Kidney (tissue), 14 donors: ENCODE measurements around the gene MUC20. TPM values are rescaled to one million over a fixed set of nuclear protein-coding genes. Genes with fewer than 3 reads are reported as not detected.
A peak's percentile ranks its signal among the peaks of the same experiment; 100 is the strongest.

Experiments used
- DNase-seq, 5 donors: peaks; one replicate each; pipeline ENCODE4 v3.0.0-alpha.2; 2013 to 2020
- FAIRE-seq: peaks from 2 replicates; lab custom pipeline; 2012; peaks lifted over from hg19 to GRCh38; lab: Jason Lieb, UNC
- H3K27ac ChIP-seq, 2 donors: one replicate each; pipeline ENCODE4 v1.7.0; 2013; ENCODE audit warnings: low read depth in 2 of 2, low read length in 2 of 2, inconsistent platforms in 1 of 2
- H3K27me3 ChIP-seq: one replicate; pipeline ENCODE4 v1.7.1; 2013; ENCODE audit warnings: low read length, inconsistent platforms; ENCODE audit not compliant: control insufficient read depth, insufficient read depth
- H3K36me3 ChIP-seq, 3 donors: one replicate each; pipeline versions ENCODE4 v1.7.0 to v1.7.1; 2013; ENCODE audit warnings: low read length in 3 of 3, control low read depth in 1 of 3, inconsistent platforms in 1 of 3; ENCODE audit not compliant: insufficient read depth in 3 of 3, control insufficient read depth in 2 of 3
- H3K4me1 ChIP-seq, 3 donors: one replicate each; pipeline versions ENCODE4 v1.7.0 to v1.7.1; 2013; ENCODE audit warnings: low read length in 3 of 3, inconsistent platforms in 1 of 3, low read depth in 1 of 3; ENCODE audit not compliant: control insufficient read depth in 2 of 3, insufficient read depth in 2 of 3
- H3K4me3 ChIP-seq, 3 donors: one replicate each; pipeline versions ENCODE4 v1.7.0 to v1.8.1; 2013; ENCODE audit warnings: low read length in 3 of 3, control low read depth in 1 of 3, inconsistent platforms in 1 of 3
- H3K9ac ChIP-seq, 3 donors: one replicate each; pipeline versions ENCODE4 v1.7.0 to v1.7.1; 2013; ENCODE audit warnings: low read length in 3 of 3, control low read depth in 1 of 3, inconsistent platforms in 1 of 3
- H3K9me3 ChIP-seq, 3 donors: one replicate each; pipeline versions ENCODE4 v1.7.0 to v1.7.1; 2013; ENCODE audit warnings: low read length in 3 of 3, control low read depth in 1 of 3, inconsistent platforms in 1 of 3; ENCODE audit not compliant: control insufficient read depth in 2 of 3, insufficient read depth in 1 of 3
- intact Hi-C: fragments of 100-400 bp; cut with DNase I; formaldehyde crosslinking; loops from one replicate; pipeline ENCODE4 v1.11.1; 2022
- polyA plus RNA-seq: library from polyadenylated mRNA; stranded (reverse); fragments of 350-450 nt; fragmentation: Illumina TruSeq; extraction: RNeasy Lipid Tissue Mini Kit (QIAGEN cat#74804); gene quantifications from one replicate; pipeline ENCODE4 v1.2.3, GENCODE V29; 2014; ENCODE audit warnings: low read depth, low replicate concordance; ENCODE audit not compliant: insufficient read depth
- total RNA-seq: library from RNA; stranded (reverse); fragmentation: NEBNext Ultra II Directional; extraction: Animal tissue kit (Norgen Biotek cat#: 25700); gene quantifications from one replicate; pipeline ENCODE4 v1.2.1, GENCODE V29; 2021
- TF ChIP-seq, protein P1 (sequence below): IDR thresholded peaks from 3 replicates; pipeline ENCODE4 v1.5.1; 2012; ENCODE audit warnings: mild to moderate bottlenecking, moderate library complexity, borderline replicate concordance; ENCODE audit not compliant: insufficient read depth; ENCODE audit errors: extremely low read depth
- donor health status: control.
- donor health status: control.
- donor health status: control.
- donor health status: control.
- donor health status: control.
- donor health status: DM: yes; HTN: yes; CAD: no.
- donor health status: Normal renal cell carcinoma (clear cell type).

Gene MUC20
- total and polyA plus RNA-seq, 2 donors from 2014 or later = 42.6 to 53.3 TPM

DNA sequence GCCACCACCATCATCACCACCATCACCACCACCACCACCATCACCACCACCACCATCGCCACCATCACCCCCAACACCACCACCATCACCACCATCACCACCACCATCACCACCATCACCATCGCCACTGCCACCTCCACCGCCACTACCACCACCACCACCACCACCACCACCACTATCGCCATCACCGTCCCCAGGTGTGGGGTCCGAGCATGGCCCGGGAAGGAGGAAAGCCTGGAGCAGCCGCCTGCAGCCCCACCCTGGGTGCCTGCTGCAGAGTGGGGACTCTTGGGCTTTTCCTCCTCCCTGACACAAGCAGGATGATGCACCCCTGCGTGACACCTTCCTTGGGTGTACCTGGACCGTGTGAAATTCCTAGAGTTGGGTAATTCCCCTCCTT, 47.0 kb downstream of the MUC20 start:
- no peaks in the 10 kb centered on the region for H3K4me1 ChIP-seq
- no peaks in the 10 kb centered on the region for H3K9me3 ChIP-seq
- FAIRE-seq = no peak
- intact Hi-C loops = no loop called here
- no peak overlapping the region for H3K9ac ChIP-seq
- H3K4me3 ChIP-seq = no peak overlapping the region
- no peaks in the 10 kb centered on the region for H3K27me3 ChIP-seq
- peak in 1 of 5 donors; percentile 32 for DNase-seq
- TF ChIP-seq, protein P1, sequence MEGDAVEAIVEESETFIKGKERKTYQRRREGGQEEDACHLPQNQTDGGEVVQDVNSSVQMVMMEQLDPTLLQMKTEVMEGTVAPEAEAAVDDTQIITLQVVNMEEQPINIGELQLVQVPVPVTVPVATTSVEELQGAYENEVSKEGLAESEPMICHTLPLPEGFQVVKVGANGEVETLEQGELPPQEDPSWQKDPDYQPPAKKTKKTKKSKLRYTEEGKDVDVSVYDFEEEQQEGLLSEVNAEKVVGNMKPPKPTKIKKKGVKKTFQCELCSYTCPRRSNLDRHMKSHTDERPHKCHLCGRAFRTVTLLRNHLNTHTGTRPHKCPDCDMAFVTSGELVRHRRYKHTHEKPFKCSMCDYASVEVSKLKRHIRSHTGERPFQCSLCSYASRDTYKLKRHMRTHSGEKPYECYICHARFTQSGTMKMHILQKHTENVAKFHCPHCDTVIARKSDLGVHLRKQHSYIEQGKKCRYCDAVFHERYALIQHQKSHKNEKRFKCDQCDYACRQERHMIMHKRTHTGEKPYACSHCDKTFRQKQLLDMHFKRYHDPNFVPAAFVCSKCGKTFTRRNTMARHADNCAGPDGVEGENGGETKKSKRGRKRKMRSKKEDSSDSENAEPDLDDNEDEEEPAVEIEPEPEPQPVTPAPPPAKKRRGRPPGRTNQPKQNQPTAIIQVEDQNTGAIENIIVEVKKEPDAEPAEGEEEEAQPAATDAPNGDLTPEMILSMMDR = no peak
- no peak overlapping the region for H3K27ac ChIP-seq
- H3K36me3 ChIP-seq = no peaks in the 10 kb centered on the region

DNA sequence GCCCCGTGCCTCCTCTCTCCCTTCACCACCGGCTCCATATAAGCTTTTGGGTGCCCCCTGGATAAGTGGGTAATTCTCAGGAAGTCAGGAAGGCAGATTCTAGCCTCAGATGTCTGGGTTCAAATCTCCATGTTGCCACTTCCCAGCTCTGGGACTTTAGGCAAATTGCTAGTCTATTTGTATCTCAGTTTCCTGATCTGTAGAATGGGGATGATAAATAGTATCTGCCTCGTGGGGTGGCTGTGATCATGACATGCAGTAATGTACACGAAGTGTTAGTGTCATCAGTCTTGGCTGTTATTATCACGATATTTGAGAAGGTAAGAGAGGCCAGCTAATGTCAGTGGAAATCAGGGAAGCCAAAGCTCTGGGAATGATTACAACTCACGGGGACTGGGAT, 47.6 kb downstream of the MUC20 start:
- H3K27me3 ChIP-seq = no peaks in the 10 kb centered on the region
- no peak overlapping the region for H3K27ac ChIP-seq
- no peaks in the 10 kb centered on the region for H3K4me1 ChIP-seq
- intact Hi-C loops = no loop called here
- no peak overlapping the region for H3K4me3 ChIP-seq
- no peaks in the 10 kb centered on the region for H3K36me3 ChIP-seq
- no peaks in the 10 kb centered on the region for H3K9me3 ChIP-seq
- TF ChIP-seq, protein P1 = no peak
- DNase-seq (no peak), FAIRE-seq (no peak)
- no peak overlapping the region for H3K9ac ChIP-seq

DNA sequence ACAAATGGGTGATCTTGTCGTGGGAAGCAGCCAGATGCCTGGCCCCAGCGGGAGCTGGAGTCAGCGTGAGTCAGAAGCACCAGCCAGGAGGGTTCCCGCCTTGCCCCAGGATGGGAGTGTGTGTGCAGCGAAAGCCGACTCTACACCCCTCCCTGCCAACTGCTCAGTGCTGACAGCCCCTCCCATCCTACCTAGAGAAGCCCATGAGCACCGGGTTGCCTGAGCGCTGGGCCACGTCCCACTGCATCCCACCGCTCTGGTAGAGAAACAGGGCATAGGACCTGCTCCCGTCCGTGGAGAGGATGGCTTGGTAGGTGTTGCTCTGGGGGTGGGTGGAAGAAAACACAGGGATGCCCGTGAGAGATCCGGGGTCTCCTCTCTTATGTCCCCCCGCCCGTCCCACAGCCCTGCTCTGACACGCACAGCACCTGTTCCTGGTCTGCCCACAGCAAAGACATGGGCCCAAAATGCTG, 48.1 kb downstream of the MUC20 start:
- no peak overlapping the region for H3K27ac ChIP-seq
- H3K27me3 ChIP-seq = no peaks in the 10 kb centered on the region
- H3K4me1 ChIP-seq = no peaks in the 10 kb centered on the region
- TF ChIP-seq, protein P1 = no peak
- H3K9me3 ChIP-seq = no peaks in the 10 kb centered on the region
- H3K36me3 ChIP-seq = no peaks in the 10 kb centered on the region
- no peak overlapping the region for H3K9ac ChIP-seq
- no peak for FAIRE-seq
- intact Hi-C loops = no loop called here
- no peak overlapping the region for H3K4me3 ChIP-seq
- peak in 1 of 5 donors; percentile 53 for DNase-seq

DNA sequence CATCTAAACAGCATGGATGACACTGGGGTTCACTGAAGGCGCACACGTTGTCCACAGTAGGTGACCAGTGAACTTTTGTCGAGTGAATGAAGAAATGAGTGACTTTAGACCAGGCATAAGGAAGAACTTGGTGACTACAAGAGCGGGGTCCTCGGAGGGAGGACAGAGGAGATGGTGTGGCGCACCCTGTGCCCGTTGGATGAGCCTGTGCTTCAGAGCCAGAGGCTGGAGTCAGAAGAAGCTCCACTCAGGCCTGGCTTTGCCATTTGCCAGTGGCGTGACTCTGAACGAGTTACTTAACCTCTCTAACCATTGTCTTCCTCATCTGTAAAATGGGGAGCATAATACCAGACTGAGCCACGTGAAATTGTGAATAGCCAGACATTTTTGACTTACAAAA, 48.8 kb downstream of the MUC20 start:
- H3K9ac ChIP-seq = no peak overlapping the region
- no peak overlapping the region for H3K27ac ChIP-seq
- H3K4me1 ChIP-seq = no peaks in the 10 kb centered on the region
- TF ChIP-seq, protein P1 = no peak
- DNase-seq (peak in 1 of 5 donors; percentile 45), FAIRE-seq (no peak)
- H3K9me3 ChIP-seq = no peaks in the 10 kb centered on the region
- intact Hi-C loops = no loop called here
- no peaks in the 10 kb centered on the region for H3K36me3 ChIP-seq
- no peaks in the 10 kb centered on the region for H3K27me3 ChIP-seq
- no peak overlapping the region for H3K4me3 ChIP-seq
